ENCODE measurements around the gene EQTN. TPM values are rescaled to one million over a fixed set of nuclear protein-coding genes. Genes with fewer than 3 reads are reported as not detected.

The EQTN gene
- total RNA-seq, 4 donors from 2014 or later = 1.2 TPM; not detected in 3

- ATAC-seq = no peak
- Histone ChIP-seq H3K4me1 (peaks cover 3 to 57% (median 28%) of the 10 kb centered on the region in 3 donors), H3K27ac (no peak overlapping the region)
Observed at GRCh38 chr9:27336829-27337228, 39.9 kb upstream of the EQTN start.

GRCh38 chr9:27336126-27336525, 39.2 kb upstream of the EQTN start:
- WGBS, 2 donors (ENCODE audit: low coverage in 1 of 2) = 100% methylated on average over 1 of the region's 1 CpG
- peaks cover 3 to 50% (median 27%) of the 10 kb centered on the region in 3 donors for H3K4me1 ChIP-seq
- TF ChIP-seq EP300 (IDR thresholded peaks at IDR 0.05) = no peak
- TF ChIP-seq POLR2A (IDR thresholded peaks at IDR 0.05) = no peak
- no peak for TF ChIP-seq POLR2AphosphoS5 (IDR thresholded peaks at IDR 0.05)
- TF ChIP-seq CTCF (IDR thresholded peaks at IDR 0.05) = no peak

More at GRCh38 chr9:27336829-27337228, 39.9 kb upstream of the EQTN start:
- no peaks in the 10 kb centered on the region for H3K9me3 ChIP-seq
- TF ChIP-seq POLR2AphosphoS5 (IDR thresholded peaks at IDR 0.05) (no peak), POLR2A (IDR thresholded peaks at IDR 0.05) (no peak), EP300 (IDR thresholded peaks at IDR 0.05) (no peak), CTCF (IDR thresholded peaks at IDR 0.05) (no peak)
- H3K4me3 ChIP-seq = no peak overlapping the region
- 95 to 100% methylated on average over 5 to 6 of the region's 10 CpGs for WGBS, 2 donors (ENCODE audit: low coverage in 1 of 2)
- no peaks in the 10 kb centered on the region for H3K36me3 ChIP-seq
- no peaks in the 10 kb centered on the region for H3K27me3 ChIP-seq

GRCh38 chr9:27335075-27335474, 38.1 kb upstream of the EQTN start:
- WGBS, 2 donors (ENCODE audit: low coverage in 1 of 2) = 89 to 94% methylated on average over 3 to 5 of the region's 6 CpGs
- no peak overlapping the region for H3K27ac ChIP-seq
- H3K9me3 ChIP-seq = no peaks in the 10 kb centered on the region
- H3K4me3 ChIP-seq = no peak overlapping the region
- H3K27me3 ChIP-seq = no peaks in the 10 kb centered on the region
- peaks cover 3 to 39% (median 18%) of the 10 kb centered on the region in 3 donors for H3K4me1 ChIP-seq
- H3K36me3 ChIP-seq = peaks cover 0 to 5% of the 10 kb centered on the region in 2 donors
- no peak for TF ChIP-seq POLR2AphosphoS5 (IDR thresholded peaks at IDR 0.05)
- no peak for TF ChIP-seq EP300 (IDR thresholded peaks at IDR 0.05)
- TF ChIP-seq CTCF (IDR thresholded peaks at IDR 0.05) = no peak
- TF ChIP-seq POLR2A (IDR thresholded peaks at IDR 0.05) = no peak
- ATAC-seq = no peak

More at GRCh38 chr9:27336126-27336525, 39.2 kb upstream of the EQTN start:
- H3K4me3 ChIP-seq = no peak overlapping the region
- H3K36me3 ChIP-seq = no peaks in the 10 kb centered on the region
- ATAC-seq = no peak
- H3K27ac ChIP-seq = no peak overlapping the region
- H3K9me3 ChIP-seq = no peaks in the 10 kb centered on the region
- H3K27me3 ChIP-seq = no peaks in the 10 kb centered on the region

GRCh38 chr9:27333241-27334052, 36.5 kb upstream of the EQTN start:
- no peak overlapping the region for H3K4me3 ChIP-seq
- WGBS, 2 donors (ENCODE audit: low coverage in 1 of 2) = 18 to 37% methylated on average over 5 to 7 of the region's 7 CpGs
- peak; percentile 88 for ATAC-seq
- H3K27me3 ChIP-seq = no peaks in the 10 kb centered on the region
- H3K9me3 ChIP-seq = no peaks in the 10 kb centered on the region
- peak overlapping the region in 1 of 4 donors; percentile 32 for H3K27ac ChIP-seq
- peaks cover 0 to 9% of the 10 kb centered on the region in 2 donors for H3K36me3 ChIP-seq
- TF ChIP-seq EP300 (IDR thresholded peaks at IDR 0.05) (no peak), POLR2A (IDR thresholded peaks at IDR 0.05) (no peak), CTCF (IDR thresholded peaks at IDR 0.05) (peak; percentile 83 to 92 (median 90)), POLR2AphosphoS5 (IDR thresholded peaks at IDR 0.05) (peak; percentile 69)
- peaks cover 3 to 23% (median 5%) of the 10 kb centered on the region in 3 donors for H3K4me1 ChIP-seq

- ATAC-seq = no peak
- peaks cover 0 to 8% (median 3%) of the 10 kb centered on the region in 3 donors for H3K4me1 ChIP-seq
- no peaks in the 10 kb centered on the region for H3K27me3 ChIP-seq
- no peak overlapping the region for H3K27ac ChIP-seq
- no peaks in the 10 kb centered on the region for H3K9me3 ChIP-seq
- TF ChIP-seq EP300 (IDR thresholded peaks at IDR 0.05) = no peak
- no peak for TF ChIP-seq POLR2AphosphoS5 (IDR thresholded peaks at IDR 0.05)
- no peak for TF ChIP-seq CTCF (IDR thresholded peaks at IDR 0.05)
- TF ChIP-seq POLR2A (IDR thresholded peaks at IDR 0.05) = no peak
- H3K4me3 ChIP-seq = no peak overlapping the region
- WGBS, 2 donors (ENCODE audit: low coverage in 1 of 2) = 57 to 58% methylated on average over 2 of the region's 4 CpGs
- peaks cover 0 to 9% of the 10 kb centered on the region in 2 donors for H3K36me3 ChIP-seq
Observed at GRCh38 chr9:27331393-27331792, 34.4 kb upstream of the EQTN start.
